Measurements from ENCODE around the gene CANT1.
"Not testable (repeated sequence)": the region's sequence is repeated elsewhere in the genome, so short reads cannot be mapped to it uniquely, and the experiment has no call there.

The CANT1 gene

GRCh38 chr17:79027274-79027924 lies 17.8 kb upstream of the CANT1 start:
- no peak for DNase-seq (ENCODE audit: low read depth in 2 of 2)

- no peak for DNase-seq (ENCODE audit: low read depth in 2 of 2)
These were observed 17.1 kb upstream of the CANT1 start for GRCh38 chr17:79026376-79027273.

GRCh38 chr17:79024901-79025737 lies 15.6 kb upstream of the CANT1 start:
- no peak for DNase-seq (ENCODE audit: low read depth in 2 of 2)

GRCh38 chr17:79023886-79024771 lies 14.6 kb upstream of the CANT1 start, which contains the start of gene C1QTNF1:
Gene C1QTNF1 (plus strand): TSS chr17:79024169. CDS start chr17:79043969, 19,800 bp downstream.
- DNase-seq (ENCODE audit: low read depth in 2 of 2): no peak

GRCh38 chr17:79023180-79023705 lies 13.7 kb upstream of the CANT1 start:
- DNase-seq (ENCODE audit: low read depth in 2 of 2): no peak

- no peak for DNase-seq (ENCODE audit: low read depth in 2 of 2)
These were observed 13.0 kb upstream of the CANT1 start for GRCh38 chr17:79022507-79022991.

GRCh38 chr17:79021929-79022328 lies 12.4 kb upstream of the CANT1 start:
- not testable (repeated sequence) for DNase-seq (ENCODE audit: low read depth in 2 of 2)

- DNase-seq (ENCODE audit: low read depth in 2 of 2): no peak
These were observed 11.2 kb upstream of the CANT1 start for GRCh38 chr17:79020631-79021301.

GRCh38 chr17:79019632-79020584 lies 10.3 kb upstream of the CANT1 start:
- DNase-seq (ENCODE audit: low read depth in 2 of 2): peak in 1 of 2 donors; percentile 39

GRCh38 chr17:79019261-79019631 lies 9.7 kb upstream of the CANT1 start:
- DNase-seq (ENCODE audit: low read depth in 2 of 2): no peak

- DNase-seq (ENCODE audit: low read depth in 2 of 2): no peak
These were observed 8.8 kb upstream of the CANT1 start for GRCh38 chr17:79018370-79018695.

GRCh38 chr17:79017546-79018369 lies 8.2 kb upstream of the CANT1 start:
- DNase-seq (ENCODE audit: low read depth in 2 of 2): no peak

GRCh38 chr17:79014158-79014758 lies 4.7 kb upstream of the CANT1 start:
- no peak for DNase-seq (ENCODE audit: low read depth in 2 of 2)

GRCh38 chr17:79012563-79013134 lies 3.1 kb upstream of the CANT1 start:
- DNase-seq (ENCODE audit: low read depth in 2 of 2): no peak

- no peak for DNase-seq (ENCODE audit: low read depth in 2 of 2)
These were observed 2.0 kb upstream of the CANT1 start for GRCh38 chr17:79011451-79012147.

- no peak for DNase-seq (ENCODE audit: low read depth in 2 of 2)
These were observed 711 bp upstream of the CANT1 start for GRCh38 chr17:79010304-79010646.

All from stimulated activated CD4-positive, alpha-beta T cell treated with anti-CD3 and anti-CD28 coated beads, Interleukin-1b, Interleukin-23, amount 100 ng/mL, for 4 hours (primary cell).